ENCODE data around the gene DAW1. TPM values are rescaled to one million over a fixed set of nuclear protein-coding genes. Genes with fewer than 3 reads are reported as not detected.

Gene DAW1
- total RNA-seq, 1 donor from 2014 or later: 4.9 TPM

GRCh38 chr2:227939271-227940027 lies 68.0 kb downstream of the DAW1 start:
- TF ChIP-seq, protein P1, sequence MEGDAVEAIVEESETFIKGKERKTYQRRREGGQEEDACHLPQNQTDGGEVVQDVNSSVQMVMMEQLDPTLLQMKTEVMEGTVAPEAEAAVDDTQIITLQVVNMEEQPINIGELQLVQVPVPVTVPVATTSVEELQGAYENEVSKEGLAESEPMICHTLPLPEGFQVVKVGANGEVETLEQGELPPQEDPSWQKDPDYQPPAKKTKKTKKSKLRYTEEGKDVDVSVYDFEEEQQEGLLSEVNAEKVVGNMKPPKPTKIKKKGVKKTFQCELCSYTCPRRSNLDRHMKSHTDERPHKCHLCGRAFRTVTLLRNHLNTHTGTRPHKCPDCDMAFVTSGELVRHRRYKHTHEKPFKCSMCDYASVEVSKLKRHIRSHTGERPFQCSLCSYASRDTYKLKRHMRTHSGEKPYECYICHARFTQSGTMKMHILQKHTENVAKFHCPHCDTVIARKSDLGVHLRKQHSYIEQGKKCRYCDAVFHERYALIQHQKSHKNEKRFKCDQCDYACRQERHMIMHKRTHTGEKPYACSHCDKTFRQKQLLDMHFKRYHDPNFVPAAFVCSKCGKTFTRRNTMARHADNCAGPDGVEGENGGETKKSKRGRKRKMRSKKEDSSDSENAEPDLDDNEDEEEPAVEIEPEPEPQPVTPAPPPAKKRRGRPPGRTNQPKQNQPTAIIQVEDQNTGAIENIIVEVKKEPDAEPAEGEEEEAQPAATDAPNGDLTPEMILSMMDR (IDR thresholded peaks at IDR 0.05): peak; percentile 33
- peak in 1 of 2 donors; percentile 19 for ATAC-seq

DNA sequence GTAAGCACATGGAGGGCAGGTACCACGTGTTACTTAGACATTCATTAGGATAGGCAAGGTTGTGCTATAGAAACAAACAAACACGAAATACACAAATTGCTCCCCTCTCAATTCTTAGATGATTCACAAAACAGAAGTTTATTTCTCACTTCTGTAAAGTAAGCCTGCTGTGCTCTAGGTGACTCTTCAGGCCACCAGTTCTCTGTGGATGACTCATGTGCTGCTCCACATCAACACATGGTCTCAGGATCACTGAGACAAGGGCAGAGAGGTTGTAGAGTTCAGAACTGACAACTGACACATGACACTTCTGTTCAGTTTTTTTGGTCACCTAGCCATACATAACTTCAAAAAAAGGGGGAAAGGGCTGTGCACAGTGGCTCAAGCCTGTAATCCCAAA lies 70.6 kb downstream of the DAW1 start:
- Histone ChIP-seq H3K27ac (no peak overlapping the region), H3K4me3 (no peak overlapping the region), H3K9me3 (no peaks in the 10 kb centered on the region), H3K4me1 (no peaks in the 10 kb centered on the region), H3K27me3 (ENCODE audit: low read depth) (no peaks in the 10 kb centered on the region), H3K36me3 (no peaks in the 10 kb centered on the region)
- intact Hi-C loops (cut with DNase I): no loop called here
- ATAC-seq: no peak
- no peak for DNase-seq
- TF ChIP-seq, protein P1 (IDR thresholded peaks at IDR 0.05): no peak

More at GRCh38 chr2:227939271-227940027, 68.0 kb downstream of the DAW1 start:
- Histone ChIP-seq H3K9me3 (no peaks in the 10 kb centered on the region), H3K27ac (no peak overlapping the region), H3K36me3 (no peaks in the 10 kb centered on the region), H3K4me3 (no peak overlapping the region), H3K4me1 (no peaks in the 10 kb centered on the region), H3K27me3 (ENCODE audit: low read depth) (no peaks in the 10 kb centered on the region)
- DNase-seq: no peak
- intact Hi-C loops (cut with DNase I): no loop called here

- ATAC-seq (no peak), DNase-seq (no peak)
- Histone ChIP-seq H3K4me3 (no peak overlapping the region), H3K4me1 (no peaks in the 10 kb centered on the region), H3K27ac (no peak overlapping the region), H3K27me3 (ENCODE audit: low read depth) (no peaks in the 10 kb centered on the region), H3K9me3 (no peaks in the 10 kb centered on the region), H3K36me3 (no peaks in the 10 kb centered on the region)
- intact Hi-C loops (cut with DNase I): no loop called here
- TF ChIP-seq, protein P1 (IDR thresholded peaks at IDR 0.05): no peak
Measured at GRCh38 chr2:227942965-227943364, 71.5 kb downstream of the DAW1 start.

DNA sequence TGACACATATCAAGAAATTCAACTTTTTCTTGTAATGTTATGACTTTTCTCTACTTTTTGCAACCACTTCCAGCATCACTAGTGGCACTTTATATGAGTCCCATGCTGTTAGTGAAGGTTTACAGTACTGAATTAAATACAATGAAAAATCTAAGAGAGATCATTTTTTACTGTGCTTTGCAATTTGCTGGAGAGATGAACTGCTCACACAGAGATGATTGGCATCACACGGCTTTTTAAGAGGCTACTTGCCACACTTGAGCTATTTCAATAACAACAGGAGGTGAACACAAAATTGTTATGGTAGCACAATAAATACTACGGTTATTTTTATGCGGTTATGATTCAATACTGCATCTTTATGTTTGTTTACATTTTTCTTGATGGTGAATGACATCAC lies 88.9 kb downstream of the DAW1 start:
- intact Hi-C loops (cut with DNase I): no loop called here
- H3K4me3 ChIP-seq: no peak overlapping the region
- H3K36me3 ChIP-seq: no peaks in the 10 kb centered on the region
- TF ChIP-seq, protein P1 (IDR thresholded peaks at IDR 0.05): no peak
- H3K9me3 ChIP-seq: no peaks in the 10 kb centered on the region
- H3K27ac ChIP-seq: no peak overlapping the region
- no peak for DNase-seq
- no peak for ATAC-seq
- H3K27me3 ChIP-seq (ENCODE audit: low read depth): no peaks in the 10 kb centered on the region
- H3K4me1 ChIP-seq: no peaks in the 10 kb centered on the region

DNA sequence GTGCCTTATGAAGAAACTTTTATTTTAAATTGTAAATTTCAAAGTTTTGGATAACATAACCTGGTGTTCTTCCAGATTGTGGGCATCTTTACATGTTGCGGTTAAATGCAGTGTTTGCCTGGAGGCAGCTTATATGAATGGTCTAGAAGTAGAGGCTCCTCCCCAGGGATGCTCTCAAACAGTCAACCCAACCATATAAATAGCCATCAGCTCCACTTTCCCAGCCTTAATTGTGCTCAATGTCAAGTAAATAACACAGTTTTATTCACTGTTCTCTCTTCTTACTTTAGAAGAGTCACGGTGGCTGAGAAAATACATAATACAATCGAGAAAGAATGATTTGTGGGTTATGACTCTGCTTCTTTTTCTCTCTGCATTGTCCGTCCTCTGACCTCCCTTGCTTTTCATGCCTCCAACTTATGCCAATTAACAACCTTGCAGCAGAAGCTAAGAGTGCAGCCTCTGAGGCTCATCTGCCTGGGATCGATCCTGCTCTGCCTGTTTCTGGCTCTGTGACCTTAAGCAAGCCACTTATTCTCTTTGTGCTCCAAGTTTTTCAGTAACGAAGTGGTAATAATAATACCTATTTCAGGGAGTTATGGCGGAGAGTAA lies 100.3 kb downstream of the DAW1 start:
- no peaks in the 10 kb centered on the region for H3K27me3 ChIP-seq (ENCODE audit: low read depth)
- no peak overlapping the region for H3K4me3 ChIP-seq
- H3K9me3 ChIP-seq: no peaks in the 10 kb centered on the region
- ATAC-seq (no peak), DNase-seq (no peak)
- TF ChIP-seq, protein P1 (IDR thresholded peaks at IDR 0.05): no peak
- H3K27ac ChIP-seq: no peak overlapping the region
- intact Hi-C loops (cut with DNase I): no loop called here
- no peaks in the 10 kb centered on the region for H3K36me3 ChIP-seq
- H3K4me1 ChIP-seq: no peaks in the 10 kb centered on the region

All from lower lobe of right lung (tissue), 2 donors.